IPS-18a (cell line): ENCODE measurements around the gene CHSY1.
A peak's percentile ranks its signal among the peaks of the same experiment; 100 is the strongest.

Experiments used
- H3K27ac ChIP-seq: one replicate; pipeline ENCODE4 v1.5.1; 2013; ENCODE audit warnings: low read length
- H3K27me3 ChIP-seq: one replicate; pipeline ENCODE4 v1.6.1; 2013; ENCODE audit warnings: mild to moderate bottlenecking, low read length; ENCODE audit not compliant: control insufficient read depth, insufficient read depth
- H3K36me3 ChIP-seq: one replicate; pipeline ENCODE4 v1.6.1; 2013; ENCODE audit warnings: low read depth, low read length; ENCODE audit not compliant: control insufficient read depth
- H3K4me1 ChIP-seq: one replicate; pipeline ENCODE4 v1.6.1; 2013; ENCODE audit warnings: low read depth, low read length; ENCODE audit not compliant: control insufficient read depth
- H3K4me3 ChIP-seq: one replicate; pipeline ENCODE4 v1.5.1; 2013; ENCODE audit warnings: low read length
- H3K9ac ChIP-seq: one replicate; pipeline ENCODE4 v1.6.1; 2013; ENCODE audit warnings: mild to moderate bottlenecking, low read length, moderate library complexity
- H3K9me3 ChIP-seq: one replicate; pipeline ENCODE4 v1.6.1; 2013; ENCODE audit warnings: low read depth, low read length; ENCODE audit not compliant: control insufficient read depth

CHSY1 gene

DNA sequence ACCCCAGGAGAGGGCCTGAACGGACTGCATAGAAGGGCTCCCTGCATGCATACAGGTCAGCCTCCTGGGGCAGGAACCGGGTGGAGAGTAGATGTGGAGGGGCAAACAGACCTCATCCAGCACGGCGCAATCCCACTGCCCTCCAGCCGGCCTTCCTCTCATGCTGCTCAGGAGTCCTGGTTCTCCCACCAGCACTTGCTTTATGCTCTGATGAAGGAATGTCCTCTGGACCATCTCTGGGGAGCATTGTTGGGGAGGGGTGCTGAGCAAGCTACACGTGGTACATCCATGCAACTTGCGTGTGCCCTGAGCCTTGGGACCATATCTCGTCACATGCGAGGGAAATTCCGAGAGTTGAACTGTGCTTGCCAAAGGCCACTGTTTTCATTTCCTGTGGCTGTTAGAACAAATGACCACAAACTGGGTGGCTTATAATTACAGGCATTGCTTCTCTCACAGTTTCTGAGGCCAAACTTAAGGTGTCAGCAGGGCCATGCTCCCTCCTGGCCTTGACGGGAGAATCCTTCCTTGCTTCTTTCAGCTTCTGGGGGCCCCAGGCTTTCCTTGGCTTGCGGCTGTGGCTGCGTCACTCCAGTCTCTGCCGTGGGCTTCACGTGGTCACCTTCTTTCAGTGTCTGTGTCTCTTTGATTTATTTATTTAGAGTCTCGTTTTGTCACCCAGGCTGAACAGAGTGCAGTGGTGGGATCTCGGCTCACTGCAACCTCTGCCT is 13.2 kb upstream of the CHSY1 start:
- Histone ChIP-seq H3K4me3 (no peak overlapping the region), H3K9me3 (no peaks in the 10 kb centered on the region), H3K4me1 (peaks cover 3% of the 10 kb centered on the region), H3K27me3 (no peaks in the 10 kb centered on the region), H3K36me3 (no peaks in the 10 kb centered on the region), H3K27ac (no peak overlapping the region), H3K9ac (no peak overlapping the region)

DNA sequence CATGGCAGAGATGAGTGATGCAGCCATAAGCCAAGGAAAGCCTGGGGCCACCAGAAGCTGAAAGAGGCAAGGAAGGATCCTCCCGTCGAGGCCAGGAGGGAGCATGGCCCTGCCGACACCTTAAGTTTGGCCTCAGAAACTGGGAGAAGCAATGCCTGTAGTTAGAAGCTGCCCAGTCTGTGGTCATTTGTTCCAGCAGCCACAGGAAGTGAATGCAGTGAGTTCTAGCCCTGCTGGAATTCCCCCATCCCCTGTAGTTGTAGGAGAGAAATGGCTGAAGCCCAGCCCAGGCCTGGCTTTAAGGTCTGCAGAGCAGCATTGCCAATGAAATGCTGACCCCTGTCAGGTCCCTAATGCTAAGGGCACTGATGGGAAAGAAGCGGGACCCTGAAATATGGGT is 12.2 kb upstream of the CHSY1 start:
- Histone ChIP-seq H3K4me3 (no peak overlapping the region), H3K27me3 (no peaks in the 10 kb centered on the region), H3K4me1 (peaks cover 3% of the 10 kb centered on the region), H3K9ac (no peak overlapping the region), H3K36me3 (no peaks in the 10 kb centered on the region), H3K27ac (no peak overlapping the region), H3K9me3 (no peaks in the 10 kb centered on the region)

- no peak overlapping the region for H3K9ac ChIP-seq
Measured at GRCh38 chr15:101262551-101262950, 10.7 kb upstream of the CHSY1 start.

DNA sequence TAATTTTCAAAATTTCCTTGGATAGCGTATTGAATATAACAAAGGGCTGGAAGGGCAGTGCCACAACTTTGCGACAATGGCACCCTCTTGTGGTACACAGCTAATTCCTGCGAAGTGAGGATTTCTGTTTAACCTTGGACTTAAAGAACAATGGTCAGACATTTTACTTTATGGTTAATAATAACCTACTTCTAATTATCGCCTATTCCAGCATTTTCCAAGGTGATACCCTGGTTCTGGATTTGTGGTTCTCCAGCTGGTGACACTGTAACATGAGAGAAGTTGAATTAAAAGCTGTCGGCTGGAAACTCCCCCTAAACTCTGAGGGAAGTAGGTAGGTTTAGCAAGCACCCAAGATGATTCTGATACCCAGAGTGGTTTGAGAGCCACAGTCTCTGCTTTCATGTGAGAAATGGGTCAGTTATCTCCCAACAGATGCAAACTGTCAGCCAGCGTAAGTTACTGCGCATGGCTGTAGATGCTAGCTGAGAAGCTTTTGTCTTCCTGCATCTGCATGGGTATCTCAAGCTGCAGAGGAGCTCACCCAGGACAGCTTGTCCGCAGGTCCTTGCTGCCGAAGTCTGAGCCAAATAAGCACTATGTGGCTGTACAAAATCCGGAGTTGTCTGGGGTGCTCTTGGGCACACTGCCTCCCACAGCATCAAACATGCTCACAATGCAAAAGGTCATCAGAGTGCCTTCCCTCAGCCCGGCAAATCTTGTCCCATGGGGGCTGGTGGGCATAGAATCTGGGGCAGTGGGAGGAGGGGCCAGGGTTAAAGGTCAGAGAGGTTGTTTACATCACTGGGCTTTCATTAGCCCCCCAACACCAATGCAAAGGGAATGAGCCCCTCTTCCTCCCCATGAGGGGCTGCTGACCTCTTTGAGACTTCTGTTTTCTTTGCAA is 6.6 kb upstream of the CHSY1 start:
- H3K36me3 ChIP-seq = no peaks in the 10 kb centered on the region
- no peaks in the 10 kb centered on the region for H3K27me3 ChIP-seq
- no peaks in the 10 kb centered on the region for H3K9me3 ChIP-seq
- peaks cover 9% of the 10 kb centered on the region for H3K4me1 ChIP-seq
- H3K4me3 ChIP-seq = no peak overlapping the region
- H3K9ac ChIP-seq = no peak overlapping the region
- H3K27ac ChIP-seq = no peak overlapping the region

More at GRCh38 chr15:101262551-101262950, 10.7 kb upstream of the CHSY1 start:
- Histone ChIP-seq H3K9me3 (no peaks in the 10 kb centered on the region), H3K27ac (no peak overlapping the region), H3K4me1 (peaks cover 7% of the 10 kb centered on the region), H3K4me3 (no peak overlapping the region), H3K27me3 (no peaks in the 10 kb centered on the region), H3K36me3 (no peaks in the 10 kb centered on the region)

DNA sequence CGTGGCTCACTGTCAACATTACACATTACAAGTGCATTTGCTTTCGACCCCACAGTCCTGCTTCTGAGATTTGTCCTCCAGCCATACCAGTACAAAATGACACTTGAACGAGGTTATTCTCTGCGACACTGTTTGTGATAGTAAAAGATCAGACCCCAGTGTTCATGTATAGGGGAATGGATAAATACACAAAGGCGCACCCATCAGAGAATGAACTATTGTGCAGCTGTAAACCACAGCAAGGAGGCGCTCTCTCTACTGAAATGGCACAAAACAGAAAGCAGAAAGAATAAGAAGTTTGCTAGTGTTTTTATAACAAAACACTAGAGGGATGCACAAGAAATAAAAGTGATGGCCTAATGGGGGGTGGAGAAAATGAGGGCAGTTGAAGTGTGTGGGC is 4.9 kb upstream of the CHSY1 start:
- Histone ChIP-seq H3K4me1 (peaks cover 12% of the 10 kb centered on the region), H3K36me3 (no peaks in the 10 kb centered on the region), H3K4me3 (no peak overlapping the region), H3K27me3 (peaks cover 11% of the 10 kb centered on the region), H3K9ac (no peak overlapping the region), H3K27ac (no peak overlapping the region), H3K9me3 (no peaks in the 10 kb centered on the region)

- Histone ChIP-seq H3K36me3 (no peaks in the 10 kb centered on the region), H3K9ac (no peak overlapping the region), H3K4me3 (no peak overlapping the region), H3K9me3 (no peaks in the 10 kb centered on the region), H3K27me3 (peaks cover 11% of the 10 kb centered on the region), H3K27ac (no peak overlapping the region), H3K4me1 (peaks cover 12% of the 10 kb centered on the region)
Measured at GRCh38 chr15:101255615-101256241, 3.9 kb upstream of the CHSY1 start.

DNA sequence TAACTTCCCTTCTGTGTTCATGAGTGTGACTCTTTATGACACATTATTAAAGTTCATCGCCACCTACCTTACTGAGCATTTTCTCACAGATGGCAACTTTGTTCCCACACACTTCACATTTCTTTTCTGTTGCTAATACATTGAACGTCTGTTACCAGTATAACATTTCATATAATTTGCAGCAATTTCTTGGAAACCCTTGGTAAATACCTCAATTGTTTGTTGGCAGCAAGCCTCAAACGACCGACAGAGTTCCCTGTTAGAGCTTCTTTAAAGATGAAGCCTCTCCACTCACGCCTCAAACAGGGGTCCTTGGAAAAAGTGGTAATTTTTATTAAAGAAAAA is 3.2 kb upstream of the CHSY1 start:
- Histone ChIP-seq H3K36me3 (no peaks in the 10 kb centered on the region), H3K9me3 (no peaks in the 10 kb centered on the region), H3K4me1 (peaks cover 12% of the 10 kb centered on the region), H3K4me3 (no peak overlapping the region), H3K9ac (no peak overlapping the region), H3K27me3 (peaks cover 11% of the 10 kb centered on the region), H3K27ac (no peak overlapping the region)

GRCh38 chr15:101254157-101255050 is 2.6 kb upstream of the CHSY1 start:
- H3K27ac ChIP-seq = no peak overlapping the region
- peaks cover 11% of the 10 kb centered on the region for H3K27me3 ChIP-seq
- H3K4me1 ChIP-seq = peaks cover 12% of the 10 kb centered on the region
- no peak overlapping the region for H3K9ac ChIP-seq
- no peak overlapping the region for H3K4me3 ChIP-seq
- no peaks in the 10 kb centered on the region for H3K36me3 ChIP-seq
- no peaks in the 10 kb centered on the region for H3K9me3 ChIP-seq

GRCh38 chr15:101252836-101253235 is 988 bp upstream of the CHSY1 start:
- H3K9me3 ChIP-seq = no peaks in the 10 kb centered on the region
- peaks cover 10% of the 10 kb centered on the region for H3K4me1 ChIP-seq
- H3K27me3 ChIP-seq = peaks cover 11% of the 10 kb centered on the region
- no peaks in the 10 kb centered on the region for H3K36me3 ChIP-seq
- H3K4me3 ChIP-seq = peak overlapping the region; percentile 42
- no peak overlapping the region for H3K27ac ChIP-seq
- no peak overlapping the region for H3K9ac ChIP-seq

DNA sequence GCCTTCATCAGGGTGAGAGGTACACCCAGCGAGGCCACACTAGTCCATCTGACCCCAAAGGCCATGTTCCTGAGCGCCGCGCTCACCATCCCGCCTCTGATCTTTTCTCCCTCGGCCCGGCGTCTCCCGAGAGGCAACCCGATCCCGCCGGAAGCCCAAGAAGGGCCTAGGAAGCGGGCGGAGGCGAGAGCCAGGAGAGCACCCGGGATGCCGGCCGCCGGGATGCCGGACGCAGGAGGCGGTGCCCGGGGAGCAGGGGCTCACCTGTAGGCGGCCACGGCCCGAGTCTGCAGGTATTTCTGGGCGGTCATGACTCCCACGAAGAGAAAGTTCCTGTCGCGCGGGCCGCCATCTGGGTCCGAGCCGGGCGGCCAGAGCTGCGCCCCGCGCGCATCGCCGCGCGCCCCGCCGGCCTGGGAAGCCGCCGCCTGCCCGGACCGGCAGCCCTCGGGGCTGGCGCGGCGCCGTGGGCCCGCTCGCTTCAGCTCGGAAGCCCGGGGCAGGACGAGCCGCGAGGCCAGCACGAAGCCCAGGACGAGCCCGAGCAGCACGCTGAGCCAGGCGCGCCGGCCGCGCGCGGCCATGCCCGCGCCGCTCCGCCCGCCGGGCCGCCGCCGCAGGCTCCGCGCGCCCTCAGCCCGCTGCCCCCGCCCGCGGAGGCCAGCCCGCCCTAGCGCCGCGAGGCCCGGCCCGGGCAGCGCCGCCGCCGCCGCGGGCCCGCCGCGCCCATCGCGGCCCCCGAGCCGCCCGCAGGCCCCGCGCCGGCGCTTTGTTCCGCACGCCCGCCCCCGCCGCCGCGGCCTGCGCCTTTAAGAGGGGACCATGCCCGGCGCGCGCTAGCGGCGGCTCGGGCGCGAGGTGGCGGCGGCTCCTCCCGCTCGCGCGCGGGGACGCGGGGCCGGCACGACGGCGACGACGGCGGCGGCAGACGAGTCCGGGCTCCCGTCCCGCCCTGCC is 697 bp downstream of the CHSY1 start:
- no peaks in the 10 kb centered on the region for H3K9me3 ChIP-seq
- H3K36me3 ChIP-seq = no peaks in the 10 kb centered on the region
- H3K9ac ChIP-seq = peak overlapping the region; percentile 69
- peaks cover 11% of the 10 kb centered on the region for H3K27me3 ChIP-seq
- peak overlapping the region; percentile 77 for H3K4me3 ChIP-seq
- H3K27ac ChIP-seq = no peak overlapping the region
- H3K4me1 ChIP-seq = peaks cover 20% of the 10 kb centered on the region
